Natural killer cell (primary cell): ENCODE data around the gene CREBZF. TPM values are rescaled to one million over a fixed set of nuclear protein-coding genes. Genes with fewer than 3 reads are reported as not detected.

Experiments used
- ATAC-seq, 3 donors: fragments of 150-1000 bp in 2 of 3; fragments of 200-7000 bp in 1 of 3; cut with Tn5 transposase; 1 replicate in 1 of 3; 2 replicates in 2 of 3; pipeline ENCODE4 v1.10.0; 2021; ENCODE audit warnings: mild to moderate bottlenecking in 2 of 3, moderate library complexity in 2 of 3
- DNase-seq, 2 donors: peaks; one replicate each; pipeline versions ENCODE4 v3.0.0 to v3.0.0-alpha.2; 2013 to 2021; ENCODE audit warnings: mixed read lengths in 1 of 2
- H3K27ac ChIP-seq: one replicate; pipeline ENCODE4 v1.5.1; 2013; ENCODE audit warnings: mild to moderate bottlenecking, low read length
- H3K27me3 ChIP-seq: one replicate; pipeline ENCODE4 v1.6.1; 2013; ENCODE audit warnings: low read length; ENCODE audit not compliant: control insufficient read depth, insufficient read depth
- H3K36me3 ChIP-seq: one replicate; pipeline ENCODE4 v1.6.1; 2013; ENCODE audit warnings: low read length; ENCODE audit not compliant: control insufficient read depth, insufficient read depth
- H3K4me1 ChIP-seq: one replicate; pipeline ENCODE4 v1.6.1; 2013; ENCODE audit warnings: low read length; ENCODE audit not compliant: control insufficient read depth, insufficient read depth
- H3K4me3 ChIP-seq: one replicate; pipeline ENCODE4 v1.5.1; 2013; ENCODE audit warnings: low read length
- H3K9me3 ChIP-seq: one replicate; pipeline ENCODE4 v1.6.1; 2013; ENCODE audit warnings: low read length; ENCODE audit not compliant: control insufficient read depth, insufficient read depth
- H3K27ac Mint-ChIP-seq, 2 donors: one replicate each; pipeline ENCODE4 v1.8.0; 2022; ENCODE audit warnings: mild to moderate bottlenecking in 2 of 2, mixed read lengths in 2 of 2, moderate library complexity in 1 of 2
- H3K27me3 Mint-ChIP-seq, 2 donors: one replicate each; pipeline ENCODE4 v1.8.0; 2022; ENCODE audit warnings: low read depth in 2 of 2, mixed read lengths in 2 of 2
- H3K36me3 Mint-ChIP-seq: one replicate; pipeline ENCODE4 v1.8.0; 2022; ENCODE audit warnings: mixed read lengths
- H3K4me1 Mint-ChIP-seq, 2 donors: one replicate each; pipeline ENCODE4 v1.8.0; 2022; ENCODE audit warnings: mixed read lengths in 2 of 2
- H3K4me3 Mint-ChIP-seq: one replicate; pipeline ENCODE4 v1.8.0; 2022; ENCODE audit warnings: mild to moderate bottlenecking, moderate library complexity, mixed read lengths
- H3K9me3 Mint-ChIP-seq, 2 donors: one replicate each; pipeline ENCODE4 v1.8.0; 2022; ENCODE audit warnings: mixed read lengths in 2 of 2
- WGBS: methylation state at CpG from one replicate; pipeline ENCODE4 v1.1.7; 2013; ENCODE audit warnings: missing lambda C conversion rate; ENCODE audit not compliant: insufficient coverage; 5-methylcytosine and 5-hydroxymethylcytosine counted together
- intact Hi-C: fragments of 100-400 bp; cut with micrococcal nuclease; formaldehyde crosslinking; loops from one replicate; pipeline ENCODE4 v1.14.2; 2022
- total RNA-seq, 4 donors: library from RNA; stranded (reverse); fragments of 120-200 nt in 1 of 4; gene quantifications; one replicate each; pipeline versions ENCODE4 v1.2.3 to v1.2.4, GENCODE V29; 2013 to 2022
- TF ChIP-seq, protein P1 (sequence below): fragments of 200-600 bp; IDR thresholded peaks from one replicate; pipeline ENCODE4 v1.8.0; 2022; ENCODE audit warnings: antibody characterized with exemption

CREBZF gene
- total RNA-seq, 3 donors from 2014 or later (not counting 1 experiment from before 2014, with no cell fraction given), result 60.1 to 92.7 (median 82.0) TPM

DNA sequence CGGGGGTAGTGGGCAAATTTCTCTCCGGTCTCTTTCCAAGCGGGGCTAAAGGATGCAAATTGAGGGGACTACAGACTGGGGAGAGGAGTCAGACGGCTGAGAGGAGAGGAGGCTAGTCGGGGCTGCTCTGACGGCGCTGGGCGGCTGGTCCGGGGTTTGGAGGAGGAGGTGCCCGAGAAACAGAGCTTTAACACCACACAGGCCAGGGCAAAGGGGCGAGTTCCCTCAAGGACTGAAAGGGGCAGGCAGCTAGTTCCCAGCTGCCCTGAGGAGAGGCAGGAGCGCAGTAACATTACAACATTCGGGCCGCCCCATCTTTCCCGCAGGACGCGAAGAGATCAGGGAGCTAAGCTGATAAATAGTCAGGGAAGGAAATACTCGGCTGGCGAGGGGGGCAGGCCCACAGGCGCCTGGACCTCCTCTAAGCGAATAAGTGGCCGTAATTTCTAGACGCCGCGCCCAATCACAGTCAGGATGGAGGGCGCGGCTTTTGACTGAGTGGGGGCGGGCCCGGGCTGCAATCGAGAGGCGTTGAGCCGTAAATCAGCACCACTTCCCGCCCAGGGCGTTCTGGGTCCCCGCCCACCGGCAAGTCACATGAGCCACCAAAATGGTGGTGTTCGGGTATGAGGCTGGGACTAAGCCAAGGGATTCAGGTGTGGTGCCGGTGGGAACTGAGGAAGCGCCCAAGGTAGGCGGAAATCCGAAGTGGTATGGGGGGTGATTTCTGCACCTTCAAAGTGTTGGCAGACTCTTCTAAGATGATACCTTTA lies 36.7 kb downstream of the CREBZF start, which contains the start of gene TMEM126B:
Gene TMEM126B (plus strand): TSS at position 596 of the 773 bp plus-strand sequence. CDS start 15 bp downstream, at position 611.
- DNase-seq, result peak; percentile 94 to 96

GRCh38 chr11:85627332-85627997 lies 37.5 kb downstream of the CREBZF start, which contains the start of gene DLG2:
Gene DLG2, minus strand, starts transcription at chr11:85627344.
- ATAC-seq, result peak in 1 of 3 donors; percentile 1
- TF ChIP-seq, protein P1, sequence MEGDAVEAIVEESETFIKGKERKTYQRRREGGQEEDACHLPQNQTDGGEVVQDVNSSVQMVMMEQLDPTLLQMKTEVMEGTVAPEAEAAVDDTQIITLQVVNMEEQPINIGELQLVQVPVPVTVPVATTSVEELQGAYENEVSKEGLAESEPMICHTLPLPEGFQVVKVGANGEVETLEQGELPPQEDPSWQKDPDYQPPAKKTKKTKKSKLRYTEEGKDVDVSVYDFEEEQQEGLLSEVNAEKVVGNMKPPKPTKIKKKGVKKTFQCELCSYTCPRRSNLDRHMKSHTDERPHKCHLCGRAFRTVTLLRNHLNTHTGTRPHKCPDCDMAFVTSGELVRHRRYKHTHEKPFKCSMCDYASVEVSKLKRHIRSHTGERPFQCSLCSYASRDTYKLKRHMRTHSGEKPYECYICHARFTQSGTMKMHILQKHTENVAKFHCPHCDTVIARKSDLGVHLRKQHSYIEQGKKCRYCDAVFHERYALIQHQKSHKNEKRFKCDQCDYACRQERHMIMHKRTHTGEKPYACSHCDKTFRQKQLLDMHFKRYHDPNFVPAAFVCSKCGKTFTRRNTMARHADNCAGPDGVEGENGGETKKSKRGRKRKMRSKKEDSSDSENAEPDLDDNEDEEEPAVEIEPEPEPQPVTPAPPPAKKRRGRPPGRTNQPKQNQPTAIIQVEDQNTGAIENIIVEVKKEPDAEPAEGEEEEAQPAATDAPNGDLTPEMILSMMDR, result no peak
- Histone ChIP-seq H3K9me3 (no peaks in the 10 kb centered on the region), H3K27me3 (no peaks in the 10 kb centered on the region), H3K4me3 (peak within 1 kb of the TSS; percentile 69), H3K36me3 (peaks cover 8% of the 10 kb centered on the region), H3K27ac (peak within 1 kb of the TSS; percentile 78), H3K4me1 (peaks cover 6% of the 10 kb centered on the region)
- DNase-seq, result peak; percentile 16 to 50
- H3K27me3 Mint-ChIP-seq, result peaks cover 0 to 14% of the 10 kb centered on the region in 2 donors
- peaks cover 27 to 29% of the 10 kb centered on the region in 2 donors for H3K4me1 Mint-ChIP-seq
- H3K4me3 Mint-ChIP-seq, result peak within 1 kb of the TSS; percentile 98
- no peaks in the 10 kb centered on the region for H3K9me3 Mint-ChIP-seq
- H3K36me3 Mint-ChIP-seq, result no peaks in the 10 kb centered on the region
- intact Hi-C loops, result no loop called here
- WGBS, result 3% methylated on average over 23 of the region's 23 CpGs
- H3K27ac Mint-ChIP-seq, result peak within 1 kb of the TSS; percentile 95 to 100

More for the DNA sequence above, 36.7 kb downstream of the CREBZF start, which contains the start of gene TMEM126B:
- WGBS, result 0% methylated on average over 41 of the region's 41 CpGs
- intact Hi-C loops, result loop anchor here (1.0 kb wide), 3 partner anchors 19 to 617 kb away; partner anchors contain the start of gene TMEM126A
- TF ChIP-seq, protein P1, result no peak
- H3K27ac Mint-ChIP-seq, result peak within 1 kb of the TSS; percentile 95 to 100
- no peaks in the 10 kb centered on the region for H3K27me3 ChIP-seq
- H3K4me1 ChIP-seq, result peaks cover 6% of the 10 kb centered on the region
- peaks cover 27 to 29% of the 10 kb centered on the region in 2 donors for H3K4me1 Mint-ChIP-seq
- H3K27me3 Mint-ChIP-seq, result peaks cover 0 to 14% of the 10 kb centered on the region in 2 donors
- no peaks in the 10 kb centered on the region for H3K9me3 Mint-ChIP-seq
- H3K4me3 Mint-ChIP-seq, result peak within 1 kb of the TSS; percentile 98
- peak within 1 kb of the TSS; percentile 69 for H3K4me3 ChIP-seq
- peak; percentile 96 to 100 (median 97) for ATAC-seq
- H3K9me3 ChIP-seq, result no peaks in the 10 kb centered on the region
- H3K27ac ChIP-seq, result peak within 1 kb of the TSS; percentile 78
- no peaks in the 10 kb centered on the region for H3K36me3 Mint-ChIP-seq
- H3K36me3 ChIP-seq, result peaks cover 8% of the 10 kb centered on the region

GRCh38 chr11:85626496-85626895 lies 38.4 kb downstream of the CREBZF start:
- Mint-ChIP-seq H3K4me1 (peaks cover 27 to 29% of the 10 kb centered on the region in 2 donors), H3K36me3 (no peaks in the 10 kb centered on the region), H3K4me3 (peak overlapping the region; percentile 98), H3K27me3 (peaks cover 0 to 14% of the 10 kb centered on the region in 2 donors), H3K27ac (peak overlapping the region; percentile 95 to 100), H3K9me3 (no peaks in the 10 kb centered on the region)
- Histone ChIP-seq H3K36me3 (peaks cover 3% of the 10 kb centered on the region), H3K4me3 (no peak overlapping the region), H3K4me1 (peaks cover 6% of the 10 kb centered on the region), H3K27me3 (no peaks in the 10 kb centered on the region), H3K9me3 (no peaks in the 10 kb centered on the region), H3K27ac (no peak overlapping the region)
- intact Hi-C loops, result no loop called here
- WGBS, result 100% methylated on average over 1 of the region's 2 CpGs
- TF ChIP-seq, protein P1, result no peak
- DNase-seq (peak in 1 of 2 donors; percentile 19), ATAC-seq (no peak)
